KMS-11 (cell line): ENCODE results near the gene TMC7.

Experiments
- H2AFZ ChIP-seq: fragments of 200-600 bp; sonication (generic); 2 replicates; pipeline ENCODE4 v1.6.1; 2016; ENCODE audit warnings: antibody characterized with exemption, mixed run types, low read depth
- H3K27ac ChIP-seq: fragments of 200-600 bp; sonication (generic); 2 replicates; pipeline ENCODE4 v1.6.1; 2016; ENCODE audit warnings: mild to moderate bottlenecking, mixed run types
- H3K27me3 ChIP-seq: fragments of 200-600 bp; sonication (generic); 2 replicates; pipeline ENCODE4 v1.6.1; 2017; ENCODE audit warnings: mild to moderate bottlenecking, low read depth, mixed run types, moderate library complexity; ENCODE audit not compliant: insufficient read depth
- H3K36me3 ChIP-seq: fragments of 200-600 bp; sonication (generic); 2 replicates; pipeline ENCODE4 v1.6.1; 2017; ENCODE audit warnings: mild to moderate bottlenecking, mixed run types; ENCODE audit not compliant: insufficient read depth
- H3K4me1 ChIP-seq: fragments of 200-600 bp; sonication (generic); 2 replicates; pipeline ENCODE4 v1.6.1; 2016; ENCODE audit warnings: mild to moderate bottlenecking, low read depth, mixed run types; ENCODE audit not compliant: poor library complexity, severe bottlenecking
- H3K4me2 ChIP-seq: fragments of 200-600 bp; sonication (generic); 2 replicates; pipeline ENCODE4 v1.7.0; 2016; ENCODE audit warnings: mild to moderate bottlenecking, mixed run types
- H3K4me3 ChIP-seq: fragments of 200-600 bp; sonication (generic); IDR thresholded peaks from 2 replicates; pipeline ENCODE4 v1.6.1; 2017; ENCODE audit warnings: low read depth, low read length, mixed read lengths; ENCODE audit not compliant: insufficient read depth
- H3K79me2 ChIP-seq: fragments of 200-600 bp; sonication (generic); 2 replicates; pipeline ENCODE4 v1.6.1; 2016; ENCODE audit warnings: low read depth, mixed run types; ENCODE audit not compliant: insufficient read depth
- H3K9ac ChIP-seq: fragments of 200-600 bp; sonication (generic); 2 replicates; pipeline ENCODE4 v1.6.1; 2016; ENCODE audit warnings: mild to moderate bottlenecking, mixed run types
- H4K20me1 ChIP-seq: fragments of 200-600 bp; sonication (generic); 2 replicates; pipeline ENCODE4 v1.6.1; 2016; ENCODE audit warnings: mild to moderate bottlenecking, mixed run types; ENCODE audit not compliant: insufficient read depth
- CTCF ChIP-seq: fragments of 200-600 bp; sonication (generic); conservative IDR thresholded peaks from 2 replicates; pipeline ENCODE4 v1.6.1; 2017; ENCODE audit warnings: low read depth, mild to moderate bottlenecking, antibody characterized with exemption, low read length, moderate library complexity, mixed read lengths

TMC7 gene

GRCh38 chr16:19046062-19046461, 62.3 kb downstream of the TMC7 start:
- no peaks in the 10 kb centered on the region for H3K36me3 ChIP-seq
- no peak overlapping the region for H2AFZ ChIP-seq
- H3K79me2 ChIP-seq: no peaks in the 10 kb centered on the region
- H3K27me3 ChIP-seq: no peaks in the 10 kb centered on the region
- H3K4me3 ChIP-seq: no peak overlapping the region
- H4K20me1 ChIP-seq: no peaks in the 10 kb centered on the region
- no peak for TF ChIP-seq CTCF
- no peak overlapping the region for H3K4me2 ChIP-seq
- no peaks in the 10 kb centered on the region for H3K4me1 ChIP-seq
- H3K9ac ChIP-seq: no peak overlapping the region
- no peak overlapping the region for H3K27ac ChIP-seq

- Histone ChIP-seq H3K4me2 (no peak overlapping the region), H2AFZ (no peak overlapping the region), H3K27me3 (no peaks in the 10 kb centered on the region), H4K20me1 (no peaks in the 10 kb centered on the region), H3K4me1 (peaks cover 14% of the 10 kb centered on the region), H3K79me2 (no peaks in the 10 kb centered on the region), H3K27ac (no peak overlapping the region), H3K4me3 (no peak overlapping the region), H3K9ac (no peak overlapping the region), H3K36me3 (no peaks in the 10 kb centered on the region)
- TF ChIP-seq CTCF: no peak
Measured at GRCh38 chr16:19062706-19063105, 79.0 kb downstream of the TMC7 start.

GRCh38 chr16:19066988-19067348, 83.2 kb downstream of the TMC7 start:
- no peaks in the 10 kb centered on the region for H3K27me3 ChIP-seq
- H2AFZ ChIP-seq: peak overlapping the region; percentile 100
- peak overlapping the region; percentile 100 for H3K27ac ChIP-seq
- H3K36me3 ChIP-seq: no peaks in the 10 kb centered on the region
- H3K79me2 ChIP-seq: peaks cover 7% of the 10 kb centered on the region; the same call in 1 of the 2 replicates
- H3K4me3 ChIP-seq: peak overlapping the region; percentile 47
- no peaks in the 10 kb centered on the region for H4K20me1 ChIP-seq
- no peak for TF ChIP-seq CTCF
- peaks cover 16% of the 10 kb centered on the region for H3K4me1 ChIP-seq
- peak overlapping the region; percentile 100 for H3K9ac ChIP-seq
- H3K4me2 ChIP-seq: peak overlapping the region; percentile 53; the same call in 1 of the 2 replicates

- Histone ChIP-seq H2AFZ (peak within 1 kb of the TSS; percentile 100), H4K20me1 (no peaks in the 10 kb centered on the region), H3K4me3 (peak within 1 kb of the TSS; percentile 47), H3K27ac (peak within 1 kb of the TSS; percentile 100), H3K27me3 (no peaks in the 10 kb centered on the region), H3K79me2 (peaks cover 7% of the 10 kb centered on the region; the same call in 1 of the 2 replicates), H3K36me3 (no peaks in the 10 kb centered on the region), H3K4me2 (peak within 1 kb of the TSS; percentile 85), H3K4me1 (peaks cover 16% of the 10 kb centered on the region), H3K9ac (peak within 1 kb of the TSS; percentile 100)
- TF ChIP-seq CTCF: 0 out of 2 replicates have a peak, but pooled peaks have one; percentile 17
Measured at GRCh38 chr16:19067349-19068236, 83.9 kb downstream of the TMC7 start, which contains the start of gene COQ7. COQ7 (plus strand) TSS chr16:19067614; CDS start chr16:19067665, 51 bp downstream.
